NCI-H1048 (cell line): ENCODE results near the gene ERN2.
"Not testable (repeated sequence)": the region's sequence is repeated elsewhere in the genome, so short reads cannot be mapped to it uniquely, and the experiment has no call there.

Experiments
- DNase-seq: peaks from one replicate; lab custom pipeline; 2025; lab: John Stamatoyannopoulos, UW

Gene ERN2

GRCh38 chr16:23712976-23713375 lies at the start of gene ERN2:
TSS of gene ERN2 (minus strand) at chr16:23713222. CDS start at chr16:23713187, 35 bp downstream.
- no peak for DNase-seq

GRCh38 chr16:23757937-23758619 lies 45.1 kb upstream of the ERN2 start:
- DNase-seq, result no peak

GRCh38 chr16:23757116-23757515 lies 44.1 kb upstream of the ERN2 start:
- DNase-seq, result no peak

GRCh38 chr16:23755484-23755809 lies 42.4 kb upstream of the ERN2 start:
- DNase-seq, result no peak

GRCh38 chr16:23754594-23755483 lies 41.8 kb upstream of the ERN2 start, which contains the start of gene CHP2:
TSS of gene CHP2 (plus strand) at chr16:23755026. CDS start at chr16:23755050, 24 bp downstream.
- DNase-seq, result no peak

GRCh38 chr16:23753908-23754593 lies 41.0 kb upstream of the ERN2 start:
- DNase-seq, result no peak

GRCh38 chr16:23751053-23751452 lies 38.0 kb upstream of the ERN2 start:
- not testable (repeated sequence) for DNase-seq

- DNase-seq, result no peak
Observed at GRCh38 chr16:23748630-23749029, 35.6 kb upstream of the ERN2 start.

GRCh38 chr16:23745263-23745662 lies 32.2 kb upstream of the ERN2 start:
- DNase-seq, result no peak

GRCh38 chr16:23742766-23743165 lies 29.7 kb upstream of the ERN2 start:
- no peak for DNase-seq

GRCh38 chr16:23741675-23742303 lies 28.8 kb upstream of the ERN2 start:
- no peak for DNase-seq

GRCh38 chr16:23739516-23739915 lies 26.5 kb upstream of the ERN2 start:
- no peak for DNase-seq

GRCh38 chr16:23737423-23738028 lies 24.5 kb upstream of the ERN2 start:
- not testable (repeated sequence) for DNase-seq

GRCh38 chr16:23734176-23734893 lies 21.3 kb upstream of the ERN2 start:
- no peak for DNase-seq

GRCh38 chr16:23729503-23730424 lies 16.7 kb upstream of the ERN2 start:
- no peak for DNase-seq

GRCh38 chr16:23728112-23728477 lies 15.1 kb upstream of the ERN2 start:
- no peak for DNase-seq

GRCh38 chr16:23726710-23727109 lies 13.7 kb upstream of the ERN2 start:
- DNase-seq, result no peak

- no peak for DNase-seq
Observed at GRCh38 chr16:23724785-23725131, 11.7 kb upstream of the ERN2 start.

- DNase-seq, result no peak
Observed at GRCh38 chr16:23724096-23724784, 11.2 kb upstream of the ERN2 start.
